ENCODE measurements around the gene GPR34. TPM values are rescaled to one million over a fixed set of nuclear protein-coding genes. Genes with fewer than 3 reads are reported as not detected.
"Not testable (repeated sequence)": the region's sequence is repeated elsewhere in the genome, so short reads cannot be mapped to it uniquely, and the experiment has no call there.

The GPR34 gene
- total RNA-seq, 2 experiments from 2014 or later = not detected

DNA sequence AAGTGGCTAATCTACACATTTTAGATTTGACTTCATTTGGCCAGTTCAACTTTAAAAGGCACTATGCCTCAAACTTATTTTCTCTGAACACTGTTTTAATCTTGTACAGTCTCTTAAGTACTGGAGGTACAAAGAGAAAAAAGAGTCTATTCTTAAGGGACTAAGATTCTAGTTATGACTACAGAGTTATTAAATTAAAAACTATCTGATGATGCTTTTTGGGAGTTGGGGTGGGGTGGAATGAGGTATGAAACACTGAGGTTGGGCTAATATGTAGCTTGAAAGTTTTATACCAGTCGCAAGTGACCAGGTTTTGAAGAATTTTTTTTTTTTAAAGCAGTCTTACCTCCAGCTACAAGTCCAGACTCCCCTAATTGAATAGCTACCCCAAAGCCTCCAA is 17.7 kb upstream of the GPR34 start:
- H3K4me3 Mint-ChIP-seq = no peak overlapping the region
- H3K4me3 ChIP-seq (ENCODE audit: low read length) = no peak overlapping the region
- no peak overlapping the region for H3K27ac Mint-ChIP-seq
- POLR2A ChIA-PET = no interaction called here
- H3K4me1 ChIP-seq (ENCODE audit: insufficient read depth, low read length) = peaks cover 4% of the 10 kb centered on the region
- H3K27ac ChIP-seq (ENCODE audit: low read depth in 1 of 2, low read length in 2 of 2) = no peak overlapping the region
- CTCF ChIA-PET = no interaction called here
- H3K4me1 Mint-ChIP-seq (ENCODE audit: low read depth) = peaks cover 4% of the 10 kb centered on the region
- H3K9me3 ChIP-seq (ENCODE audit: control insufficient read depth in 1 of 2, insufficient read depth in 1 of 2, low read length in 2 of 2) = no peaks in the 10 kb centered on the region
- TF ChIP-seq, protein P1, sequence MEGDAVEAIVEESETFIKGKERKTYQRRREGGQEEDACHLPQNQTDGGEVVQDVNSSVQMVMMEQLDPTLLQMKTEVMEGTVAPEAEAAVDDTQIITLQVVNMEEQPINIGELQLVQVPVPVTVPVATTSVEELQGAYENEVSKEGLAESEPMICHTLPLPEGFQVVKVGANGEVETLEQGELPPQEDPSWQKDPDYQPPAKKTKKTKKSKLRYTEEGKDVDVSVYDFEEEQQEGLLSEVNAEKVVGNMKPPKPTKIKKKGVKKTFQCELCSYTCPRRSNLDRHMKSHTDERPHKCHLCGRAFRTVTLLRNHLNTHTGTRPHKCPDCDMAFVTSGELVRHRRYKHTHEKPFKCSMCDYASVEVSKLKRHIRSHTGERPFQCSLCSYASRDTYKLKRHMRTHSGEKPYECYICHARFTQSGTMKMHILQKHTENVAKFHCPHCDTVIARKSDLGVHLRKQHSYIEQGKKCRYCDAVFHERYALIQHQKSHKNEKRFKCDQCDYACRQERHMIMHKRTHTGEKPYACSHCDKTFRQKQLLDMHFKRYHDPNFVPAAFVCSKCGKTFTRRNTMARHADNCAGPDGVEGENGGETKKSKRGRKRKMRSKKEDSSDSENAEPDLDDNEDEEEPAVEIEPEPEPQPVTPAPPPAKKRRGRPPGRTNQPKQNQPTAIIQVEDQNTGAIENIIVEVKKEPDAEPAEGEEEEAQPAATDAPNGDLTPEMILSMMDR (IDR thresholded peaks at IDR 0.05) = no peak
- H3K36me3 ChIP-seq (ENCODE audit: insufficient read depth, low read length) = peaks cover 15% of the 10 kb centered on the region
- ATAC-seq (ENCODE audit: poor library complexity) (no peak), DNase-seq (no peak)
- no peaks in the 10 kb centered on the region for H3K27me3 ChIP-seq (ENCODE audit: control insufficient read depth in 1 of 2, insufficient read depth in 2 of 2, low read length in 2 of 2)
- intact Hi-C loops (cut with DNase I, micrococcal nuclease) = no loop called here
- no peaks in the 10 kb centered on the region for H3K27me3 Mint-ChIP-seq
- peaks cover 57% of the 10 kb centered on the region for H3K36me3 Mint-ChIP-seq (ENCODE audit: low read depth)
- H3K9me3 Mint-ChIP-seq = no peaks in the 10 kb centered on the region

DNA sequence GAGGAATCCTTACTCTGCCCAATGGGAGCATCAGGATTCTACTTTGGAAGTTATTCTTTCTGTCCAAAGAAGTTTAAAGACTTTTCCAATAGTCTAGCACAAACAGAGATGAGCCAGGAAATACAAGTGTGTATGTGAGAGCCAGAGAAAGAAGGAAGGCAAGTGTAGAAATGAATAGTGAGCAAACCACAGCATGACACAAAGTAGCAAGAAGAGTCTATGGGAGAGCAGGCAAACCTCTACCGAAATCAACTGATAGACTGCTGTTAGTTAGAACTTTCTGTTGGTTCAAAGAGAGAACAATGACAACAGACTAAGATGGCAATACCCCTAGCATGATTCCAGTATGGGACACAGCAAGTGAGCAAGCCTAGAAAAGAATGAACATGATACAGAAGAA is 16.1 kb upstream of the GPR34 start:
- peaks cover 15% of the 10 kb centered on the region for H3K36me3 ChIP-seq (ENCODE audit: insufficient read depth, low read length)
- no peaks in the 10 kb centered on the region for H3K4me1 ChIP-seq (ENCODE audit: insufficient read depth, low read length)
- Mint-ChIP-seq H3K4me3 (no peak overlapping the region), H3K36me3 (ENCODE audit: low read depth) (peaks cover 59% of the 10 kb centered on the region), H3K27ac (peak overlapping the region; percentile 13), H3K4me1 (ENCODE audit: low read depth) (no peaks in the 10 kb centered on the region), H3K27me3 (no peaks in the 10 kb centered on the region), H3K9me3 (no peaks in the 10 kb centered on the region)
- ATAC-seq (ENCODE audit: poor library complexity) (no peak), DNase-seq (no peak)
- no peak overlapping the region for H3K27ac ChIP-seq (ENCODE audit: low read depth in 1 of 2, low read length in 2 of 2)
- intact Hi-C loops (cut with DNase I, micrococcal nuclease) = no loop called here
- H3K4me3 ChIP-seq (ENCODE audit: low read length) = no peak overlapping the region
- no peaks in the 10 kb centered on the region for H3K27me3 ChIP-seq (ENCODE audit: control insufficient read depth in 1 of 2, insufficient read depth in 2 of 2, low read length in 2 of 2)
- ChIA-PET CTCF (no interaction called here), POLR2A (no interaction called here)
- no peaks in the 10 kb centered on the region for H3K9me3 ChIP-seq (ENCODE audit: control insufficient read depth in 1 of 2, insufficient read depth in 1 of 2, low read length in 2 of 2)
- TF ChIP-seq, protein P1 (IDR thresholded peaks at IDR 0.05) = no peak

DNA sequence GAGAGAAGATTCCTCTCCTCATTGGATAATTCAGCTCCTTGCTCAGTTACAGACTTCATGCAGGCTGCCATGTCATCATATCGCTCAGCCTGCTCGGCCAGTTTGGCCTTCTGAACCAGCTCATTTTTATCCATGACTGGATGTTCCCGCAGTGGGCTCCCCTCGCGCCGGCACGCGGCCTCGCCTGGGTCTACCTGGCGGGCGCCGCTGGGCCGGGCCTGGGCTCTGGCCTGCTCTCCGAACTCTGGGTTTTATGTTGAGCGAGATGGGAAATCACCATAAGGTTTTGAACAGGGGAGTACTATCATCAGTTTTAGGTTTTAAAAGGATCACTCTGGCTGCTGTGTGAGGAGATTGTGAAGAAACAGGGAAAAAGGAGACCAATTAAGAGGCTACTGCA is 12.4 kb upstream of the GPR34 start:
- ATAC-seq (ENCODE audit: poor library complexity); H3K4me1 Mint-ChIP-seq (ENCODE audit: low read depth); H3K27me3 Mint-ChIP-seq; DNase-seq; H3K27me3 ChIP-seq (ENCODE audit: control insufficient read depth in 1 of 2, insufficient read depth in 2 of 2, low read length in 2 of 2); H3K4me3 Mint-ChIP-seq; H3K36me3 ChIP-seq (ENCODE audit: insufficient read depth, low read length); H3K9me3 ChIP-seq (ENCODE audit: control insufficient read depth in 1 of 2, insufficient read depth in 1 of 2, low read length in 2 of 2); POLR2A ChIA-PET; intact Hi-C loops (cut with DNase I, micrococcal nuclease); H3K9me3 Mint-ChIP-seq; H3K27ac Mint-ChIP-seq; CTCF ChIA-PET; H3K4me1 ChIP-seq (ENCODE audit: insufficient read depth, low read length); H3K27ac ChIP-seq (ENCODE audit: low read depth in 1 of 2, low read length in 2 of 2); H3K4me3 ChIP-seq (ENCODE audit: low read length): not testable (repeated sequence)
- peaks cover 34% of the 10 kb centered on the region for H3K36me3 Mint-ChIP-seq (ENCODE audit: low read depth)

DNA sequence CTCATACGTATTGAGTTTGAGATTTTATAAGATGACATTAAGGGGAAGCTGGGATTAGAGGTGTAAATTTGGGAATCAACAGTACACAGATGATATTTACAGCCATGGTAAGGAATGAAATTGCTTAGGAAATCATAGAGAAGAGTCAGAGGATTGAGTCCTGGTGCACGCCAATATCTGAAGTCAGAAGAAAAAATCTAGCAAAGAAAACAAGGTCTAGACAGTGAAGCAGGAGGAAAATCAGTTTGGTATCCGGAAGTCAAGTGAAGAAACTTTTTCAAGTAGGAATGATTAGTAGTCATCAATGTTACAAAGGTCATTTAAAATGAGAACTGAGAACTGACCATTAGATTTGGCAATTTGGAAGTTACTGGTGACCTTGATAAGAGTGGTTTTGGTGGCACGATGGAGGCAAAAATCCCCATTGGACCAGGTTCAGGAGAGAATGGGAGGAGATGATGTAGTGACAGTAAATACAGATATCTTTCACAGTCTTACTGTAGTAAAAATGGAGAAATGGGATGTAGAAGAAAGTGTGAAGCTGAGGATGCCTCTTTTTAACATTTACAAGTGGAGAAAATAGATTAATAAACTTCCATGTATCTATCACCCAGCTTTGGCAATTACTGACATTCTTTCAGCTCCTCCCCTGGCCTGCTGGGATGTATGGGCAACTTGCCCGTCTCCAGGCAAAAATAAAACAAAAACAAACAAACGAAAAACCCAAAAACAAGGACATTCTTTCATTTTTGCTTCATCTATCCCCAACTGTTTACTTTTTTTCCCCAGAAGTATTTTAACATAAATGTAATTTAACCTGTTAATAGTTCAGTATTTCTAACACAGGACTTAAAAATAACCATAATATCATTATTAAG is 11.4 kb upstream of the GPR34 start:
- Histone ChIP-seq H3K4me1 (ENCODE audit: insufficient read depth, low read length) (no peaks in the 10 kb centered on the region), H3K36me3 (ENCODE audit: insufficient read depth, low read length) (no peaks in the 10 kb centered on the region), H3K4me3 (ENCODE audit: low read length) (no peak overlapping the region), H3K27me3 (ENCODE audit: control insufficient read depth in 1 of 2, insufficient read depth in 2 of 2, low read length in 2 of 2) (no peaks in the 10 kb centered on the region), H3K9me3 (ENCODE audit: control insufficient read depth in 1 of 2, insufficient read depth in 1 of 2, low read length in 2 of 2) (no peaks in the 10 kb centered on the region), H3K27ac (ENCODE audit: low read depth in 1 of 2, low read length in 2 of 2) (no peak overlapping the region)
- H3K4me3 Mint-ChIP-seq = no peak overlapping the region
- ChIA-PET CTCF (no interaction called here), POLR2A (no interaction called here)
- no peaks in the 10 kb centered on the region for H3K9me3 Mint-ChIP-seq
- H3K36me3 Mint-ChIP-seq (ENCODE audit: low read depth) = peaks cover 26% of the 10 kb centered on the region
- no peak overlapping the region for H3K27ac Mint-ChIP-seq
- intact Hi-C loops (cut with DNase I, micrococcal nuclease) = no loop called here
- H3K4me1 Mint-ChIP-seq (ENCODE audit: low read depth) = no peaks in the 10 kb centered on the region
- no peaks in the 10 kb centered on the region for H3K27me3 Mint-ChIP-seq
- TF ChIP-seq, protein P1 (IDR thresholded peaks at IDR 0.05) = no peak
- DNase-seq = no peak
- ATAC-seq (ENCODE audit: poor library complexity) = no peak
